ENCODE measurements around the gene IFT74. TPM values are rescaled to one million over a fixed set of nuclear protein-coding genes. Genes with fewer than 3 reads are reported as not detected.
A peak's percentile ranks its signal among the peaks of the same experiment; 100 is the strongest.

IFT74 gene
- total RNA-seq, 1 donor from 2014 or later, result 19.0 TPM

DNA sequence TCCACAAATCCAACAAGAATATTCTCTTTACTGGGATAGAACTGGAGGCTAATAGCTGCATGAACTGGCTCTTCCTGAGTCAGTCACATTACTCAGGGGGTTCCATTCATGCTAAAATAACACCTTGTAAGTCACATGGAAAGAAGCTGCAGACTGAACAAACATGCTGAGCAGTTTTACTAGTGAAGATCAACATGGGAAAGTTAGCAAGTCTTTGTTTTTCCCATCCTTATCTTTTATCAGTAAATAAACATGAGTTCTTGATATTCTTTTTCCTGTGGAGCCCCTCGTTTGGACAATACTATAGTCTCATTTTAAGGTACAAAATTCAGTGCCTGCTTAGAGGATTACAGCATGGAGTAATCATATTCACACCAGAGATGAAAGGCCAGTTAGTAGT lies 109.1 kb downstream of the IFT74 start:
- no peak overlapping the region for H3K27ac Mint-ChIP-seq (ENCODE audit: unreplicated experiment)
- DNase-seq (ENCODE audit: low read depth, low spot score), result no peak

DNA sequence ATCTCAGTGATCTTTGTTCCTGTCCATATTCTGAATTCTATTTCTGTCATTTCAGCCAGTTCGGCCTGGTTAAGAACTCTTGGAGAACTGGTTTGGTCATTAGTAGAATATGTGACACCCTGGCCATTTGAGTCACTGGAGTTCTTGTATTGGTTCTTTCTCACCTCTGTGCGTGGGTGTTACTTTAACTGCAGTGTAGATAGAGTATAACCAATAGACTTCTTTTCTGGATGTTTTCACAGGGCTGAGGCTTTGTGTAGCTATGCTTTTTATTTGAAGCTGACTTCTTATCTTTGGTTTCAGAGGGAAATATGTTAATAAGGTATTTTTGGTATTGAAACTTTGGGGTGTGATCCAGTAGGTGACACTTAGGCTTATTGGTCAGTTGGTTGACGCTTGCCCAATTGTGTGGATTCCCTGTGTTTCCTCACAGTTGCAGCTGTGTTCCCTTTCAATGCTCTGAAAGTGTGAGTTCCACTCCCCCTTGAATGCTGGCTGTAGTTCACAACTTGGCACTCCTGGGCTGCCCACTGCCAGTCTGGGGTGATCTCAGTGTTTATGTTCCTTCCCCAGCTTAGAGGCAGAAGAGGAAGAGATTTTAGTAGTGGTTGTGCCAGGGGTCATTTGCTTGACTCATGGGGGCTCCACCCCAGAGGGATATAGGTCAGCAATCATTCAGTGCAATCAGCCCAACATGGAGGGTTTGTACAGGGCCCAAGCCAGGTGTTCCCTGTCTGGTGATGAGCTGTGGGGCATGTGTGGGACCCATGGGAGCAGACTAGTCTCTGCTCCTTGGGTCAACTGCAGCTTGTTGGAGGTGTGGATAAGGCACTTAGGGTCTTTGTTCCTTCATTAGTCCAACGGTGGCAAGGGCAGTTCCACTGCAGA lies 117.9 kb downstream of the IFT74 start:
- H3K4me1 Mint-ChIP-seq, result peaks cover 10% of the 10 kb centered on the region
- H3K4me3 Mint-ChIP-seq, result no peak overlapping the region
- H3K9me3 Mint-ChIP-seq, result peaks cover 12% of the 10 kb centered on the region
- H3K27me3 Mint-ChIP-seq (ENCODE audit: low read depth), result no peaks in the 10 kb centered on the region
- no peak for DNase-seq (ENCODE audit: low read depth, low spot score)
- TF ChIP-seq CTCF (conservative IDR thresholded peaks at IDR 0.05), result no peak
- peaks cover 27% of the 10 kb centered on the region for H3K36me3 Mint-ChIP-seq (ENCODE audit: low read depth)
- peak overlapping the region; percentile 64 for H3K27ac Mint-ChIP-seq (ENCODE audit: unreplicated experiment)

More for the DNA sequence above, 109.1 kb downstream of the IFT74 start:
- TF ChIP-seq CTCF (conservative IDR thresholded peaks at IDR 0.05), result no peak
- Mint-ChIP-seq H3K4me1 (peaks cover 10% of the 10 kb centered on the region), H3K36me3 (ENCODE audit: low read depth) (peaks cover 8% of the 10 kb centered on the region), H3K9me3 (peaks cover 4% of the 10 kb centered on the region), H3K4me3 (no peak overlapping the region), H3K27me3 (ENCODE audit: low read depth) (no peaks in the 10 kb centered on the region)

DNA sequence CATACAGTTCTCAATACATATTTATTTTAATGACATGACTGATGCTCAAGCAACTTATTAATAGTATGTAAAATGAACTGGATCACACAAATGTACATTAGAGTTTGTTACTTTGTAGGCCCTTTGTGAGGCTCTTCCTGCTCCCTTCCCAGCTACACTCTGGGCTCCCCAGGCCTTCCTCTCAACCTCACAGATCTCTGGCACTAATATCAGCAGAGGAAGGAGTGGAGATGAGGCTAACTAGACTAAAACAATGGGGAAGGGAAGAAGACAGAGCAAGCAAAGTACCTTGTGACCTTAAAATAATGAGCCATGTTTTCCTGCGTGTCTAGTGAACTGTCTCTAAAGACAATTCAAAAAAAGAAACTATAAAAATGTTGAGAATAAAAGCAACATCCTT lies 122.5 kb downstream of the IFT74 start:
- Mint-ChIP-seq H3K4me3 (no peak overlapping the region), H3K9me3 (peaks cover 6% of the 10 kb centered on the region), H3K4me1 (no peaks in the 10 kb centered on the region), H3K27ac (ENCODE audit: unreplicated experiment) (no peak overlapping the region), H3K27me3 (ENCODE audit: low read depth) (no peaks in the 10 kb centered on the region), H3K36me3 (ENCODE audit: low read depth) (peaks cover 9% of the 10 kb centered on the region)
- TF ChIP-seq CTCF (conservative IDR thresholded peaks at IDR 0.05), result no peak
- DNase-seq (ENCODE audit: low read depth, low spot score), result no peak

DNA sequence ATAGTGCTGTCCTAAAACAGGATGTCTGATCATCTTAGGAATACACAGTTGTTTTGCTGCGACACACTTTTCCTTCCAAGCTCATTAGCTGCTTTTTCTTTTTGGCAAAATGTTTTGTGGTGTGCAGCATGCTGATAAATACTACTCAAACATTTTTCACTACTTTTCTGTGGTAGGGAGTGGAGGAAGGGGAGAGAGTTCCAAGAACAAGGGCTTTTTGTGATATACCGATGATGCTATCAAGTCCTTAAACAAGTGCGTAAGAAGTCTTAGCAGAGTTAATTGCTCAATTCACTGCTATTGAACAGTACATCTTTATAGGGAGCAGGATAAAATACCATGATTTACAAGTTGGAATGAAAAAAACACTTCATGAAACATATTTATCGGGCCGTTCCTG lies 129.2 kb downstream of the IFT74 start:
- H3K27me3 Mint-ChIP-seq (ENCODE audit: low read depth), result no peaks in the 10 kb centered on the region
- no peak overlapping the region for H3K4me3 Mint-ChIP-seq
- DNase-seq (ENCODE audit: low read depth, low spot score), result no peak
- TF ChIP-seq CTCF (conservative IDR thresholded peaks at IDR 0.05), result no peak
- no peaks in the 10 kb centered on the region for H3K36me3 Mint-ChIP-seq (ENCODE audit: low read depth)
- peak overlapping the region; percentile 9 for H3K27ac Mint-ChIP-seq (ENCODE audit: unreplicated experiment)
- peaks cover 13% of the 10 kb centered on the region for H3K4me1 Mint-ChIP-seq
- H3K9me3 Mint-ChIP-seq, result no peaks in the 10 kb centered on the region

- Mint-ChIP-seq H3K36me3 (ENCODE audit: low read depth) (peaks cover 2% of the 10 kb centered on the region), H3K27ac (ENCODE audit: unreplicated experiment) (no peak overlapping the region), H3K27me3 (ENCODE audit: low read depth) (no peaks in the 10 kb centered on the region), H3K9me3 (no peaks in the 10 kb centered on the region), H3K4me1 (peaks cover 13% of the 10 kb centered on the region), H3K4me3 (no peak overlapping the region)
- TF ChIP-seq CTCF (conservative IDR thresholded peaks at IDR 0.05), result no peak
- no peak for DNase-seq (ENCODE audit: low read depth, low spot score)
These were observed 130.8 kb downstream of the IFT74 start for GRCh38 chr9:27086818-27087680.

Data from neural crest cell (in vitro differentiated cells).